Measurements from ENCODE around the gene CDH13. TPM values are rescaled to one million over a fixed set of nuclear protein-coding genes. Genes with fewer than 3 reads are reported as not detected.

The CDH13 gene
- total and polyA plus RNA-seq, 10 of the 15 experiments (the other 5 are each of a cell fraction or from before 2014, with no cell fraction given), result under 0.01 to 0.05 TPM; not detected in 8

- BruUV-seq (replicated peaks), result no TSS peak
- intact Hi-C loops (cut with micrococcal nuclease; ENCODE audit: unreplicated experiment), result no loop called here
- in situ Hi-C loops (cut with MboI), result no loop called here
- TF ChIP-seq, protein P1, sequence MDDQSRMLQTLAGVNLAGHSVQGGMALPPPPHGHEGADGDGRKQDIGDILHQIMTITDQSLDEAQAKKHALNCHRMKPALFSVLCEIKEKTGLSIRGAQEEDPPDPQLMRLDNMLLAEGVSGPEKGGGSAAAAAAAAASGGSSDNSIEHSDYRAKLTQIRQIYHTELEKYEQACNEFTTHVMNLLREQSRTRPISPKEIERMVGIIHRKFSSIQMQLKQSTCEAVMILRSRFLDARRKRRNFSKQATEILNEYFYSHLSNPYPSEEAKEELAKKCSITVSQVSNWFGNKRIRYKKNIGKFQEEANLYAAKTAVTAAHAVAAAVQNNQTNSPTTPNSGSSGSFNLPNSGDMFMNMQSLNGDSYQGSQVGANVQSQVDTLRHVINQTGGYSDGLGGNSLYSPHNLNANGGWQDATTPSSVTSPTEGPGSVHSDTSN (IDR thresholded peaks at IDR 0.05; ENCODE audit: insufficient replicate concordance, low read depth, low read length), result no peak
- TF ChIP-seq ZBTB40 (IDR thresholded peaks at IDR 0.05; ENCODE audit: borderline replicate concordance) (no peak), ZNF217 (IDR thresholded peaks at IDR 0.05) (no peak), EZH2 (IDR thresholded peaks at IDR 0.05; ENCODE audit: borderline replicate concordance, control insufficient read depth, low read depth, low read length) (no peak), YBX1 (IDR thresholded peaks at IDR 0.05) (no peak), POLR2A (IDR thresholded peaks at IDR 0.05; ENCODE audit: low read depth, low read length) (no peak), SREBF2 (IDR thresholded peaks at IDR 0.05; ENCODE audit: low read length) (no peak), SRF (IDR thresholded peaks at IDR 0.05; ENCODE audit: low read depth in 2 of 2, low read length in 2 of 2) (no peak), DPF2 (IDR thresholded peaks at IDR 0.05) (no peak), SMAD1 (IDR thresholded peaks at IDR 0.05; ENCODE audit: low read depth, partially characterized antibody) (no peak), ZBTB11 (CRISPR knock-in tag; IDR thresholded peaks at IDR 0.05) (no peak), NFIC (IDR thresholded peaks at IDR 0.05; ENCODE audit: low read depth, low read length) (no peak), NFXL1 (IDR thresholded peaks at IDR 0.05; ENCODE audit: borderline replicate concordance) (no peak), SIX5 (IDR thresholded peaks at IDR 0.05; ENCODE audit: low read depth, low read length, severe bottlenecking) (no peak), ZZZ3 (IDR thresholded peaks at IDR 0.05; ENCODE audit: control insufficient read depth, insufficient read length, low read depth) (no peak)
- TF ChIP-seq, protein P2, sequence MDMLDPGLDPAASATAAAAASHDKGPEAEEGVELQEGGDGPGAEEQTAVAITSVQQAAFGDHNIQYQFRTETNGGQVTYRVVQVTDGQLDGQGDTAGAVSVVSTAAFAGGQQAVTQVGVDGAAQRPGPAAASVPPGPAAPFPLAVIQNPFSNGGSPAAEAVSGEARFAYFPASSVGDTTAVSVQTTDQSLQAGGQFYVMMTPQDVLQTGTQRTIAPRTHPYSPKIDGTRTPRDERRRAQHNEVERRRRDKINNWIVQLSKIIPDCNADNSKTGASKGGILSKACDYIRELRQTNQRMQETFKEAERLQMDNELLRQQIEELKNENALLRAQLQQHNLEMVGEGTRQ (IDR thresholded peaks at IDR 0.05; ENCODE audit: borderline replicate concordance, low read depth, low read length), result no peak
Measured at GRCh38 chr16:82709987-82710386, 83.2 kb downstream of the CDH13 start.

More at GRCh38 chr16:82709987-82710386, 83.2 kb downstream of the CDH13 start:
- H3K4me3 ChIP-seq, result no peak overlapping the region
- H4K20me1 ChIP-seq (ENCODE audit: control insufficient read depth, insufficient read depth), result no peaks in the 10 kb centered on the region
- DNase-seq (ENCODE audit: low read depth, low spot score), result no peak
- no peaks in the 10 kb centered on the region for H3K4me1 ChIP-seq (ENCODE audit: control insufficient read depth, insufficient read depth, low read length)
- ChIA-PET CTCF (no interaction called here), RAD21 (ENCODE audit: unreplicated experiment) (no interaction called here), SMC1A (ENCODE audit: uncharacterized antibody, unreplicated experiment) (no interaction called here), POLR2A (no interaction called here)
- 27% methylated on average over 3 of the region's 3 CpGs for WGBS (ENCODE audit: insufficient coverage, insufficient replicate concordance, low lambda C conversion rate, missing lambda C conversion rate)
- H3K9me3 ChIP-seq (replicated peaks; ENCODE audit: control insufficient read depth, insufficient read depth, low read length), result no peaks in the 10 kb centered on the region
- no peaks in the 10 kb centered on the region for H3K79me2 ChIP-seq (ENCODE audit: control insufficient read depth, insufficient read depth, low read length)
- H3K27me3 ChIP-seq (replicated peaks in 1 of 2; ENCODE audit: control insufficient read depth in 2 of 2, insufficient read depth in 2 of 2, low read length in 1 of 2), result no peaks in the 10 kb centered on the region; a peak in 1 of 4 replicates
- H3K4me2 ChIP-seq (ENCODE audit: control insufficient read depth, insufficient read depth), result no peak overlapping the region
- H3K36me3 ChIP-seq (ENCODE audit: control insufficient read depth in 2 of 2, insufficient read depth in 2 of 2, low read length in 1 of 2), result no peaks in the 10 kb centered on the region
- no peak overlapping the region for H3K27ac ChIP-seq (ENCODE audit: control insufficient read depth, insufficient read depth)
- H3K9ac ChIP-seq (ENCODE audit: control insufficient read depth, insufficient read depth, low read length), result no peak overlapping the region
- no peak for ATAC-seq
- no peak for FAIRE-seq
- no peak overlapping the region for H2AFZ ChIP-seq (ENCODE audit: control insufficient read depth, low read depth, low read length)
